IMR-90 (cell line): Measurements from ENCODE around the gene CGB7. TPM values are rescaled to one million over a fixed set of nuclear protein-coding genes. Genes with fewer than 3 reads are reported as not detected.
"Not testable (repeated sequence)": the region's sequence is repeated elsewhere in the genome, so short reads cannot be mapped to it uniquely, and the experiment has no call there.

Source experiments
- ATAC-seq: fragments of 200-7000 bp; cut with Tn5 transposase; 2 replicates; pipeline ENCODE4 v1.9.1; 2020; ENCODE audit warnings: low read depth, mild to moderate bottlenecking, moderate library complexity
- BruUV-seq: library from RNA; stranded (reverse); fragments of 400-500 nt; replicated peaks from 2 replicates; lab custom pipeline; 2021; lab: Mats Ljungman, UMichigan
- CTCF ChIA-PET: fragments of 300-600 bp; formaldehyde crosslinking; extraction: SDS; loops from one replicate; lab custom pipeline; 2021; ENCODE audit warnings: antibody characterized with exemption; lab: Yijun Ruan, JAX
- POLR2A ChIA-PET: fragments of 300-600 bp; sonication (Branson Sonifier 250); formaldehyde crosslinking; loops from one replicate; lab custom pipeline; 2022; ENCODE audit warnings: antibody characterized with exemption; ENCODE audit not compliant: unreplicated experiment; lab: Charles Lee
- DNase-seq: peaks from one replicate; pipeline ENCODE4 v3.0.0; 2013
- H2AFZ ChIP-seq: replicated peaks from 2 replicates; pipeline ENCODE3; 2013; ENCODE audit warnings: low read length, mild to moderate bottlenecking; ENCODE audit not compliant: poor library complexity
- H2AK5ac ChIP-seq: 2 replicates; pipeline ENCODE4 v1.6.1; 2013; ENCODE audit warnings: low read depth, low read length, inconsistent platforms
- H2AK9ac ChIP-seq: replicated peaks from 2 replicates; pipeline ENCODE3; 2013; ENCODE audit warnings: mild to moderate bottlenecking, low read depth, low read length, moderate library complexity; ENCODE audit not compliant: poor library complexity
- H2BK120ac ChIP-seq: 2 replicates; pipeline ENCODE4 v1.6.1; 2013; ENCODE audit warnings: low read depth, low read length, inconsistent platforms
- H2BK15ac ChIP-seq: 3 replicates; pipeline ENCODE4 v1.6.1; 2013; ENCODE audit warnings: low read depth, low read length, inconsistent platforms
- H2BK20ac ChIP-seq: 2 replicates; pipeline ENCODE4 v1.6.1; 2013; ENCODE audit warnings: low read depth, mild to moderate bottlenecking, inconsistent platforms, low read length, moderate library complexity
- H2BK5ac ChIP-seq: 2 replicates; pipeline ENCODE4 v1.6.1; 2013; ENCODE audit warnings: mild to moderate bottlenecking, low read depth, low read length, inconsistent platforms; ENCODE audit not compliant: poor library complexity, severe bottlenecking
- H3K14ac ChIP-seq: replicated peaks from 2 replicates; pipeline ENCODE4 v1.6.1; 2013; ENCODE audit warnings: low read depth, low read length, inconsistent platforms
- H3K18ac ChIP-seq: 2 replicates; pipeline ENCODE4 v1.6.1; 2013; ENCODE audit warnings: low read depth, low read length, control low read depth
- H3K23ac ChIP-seq: 2 replicates; pipeline ENCODE4 v1.6.1; 2013; ENCODE audit warnings: low read depth, low read length, inconsistent platforms
- H3K27ac ChIP-seq: 2 replicates; pipeline ENCODE4 v1.5.1; 2013; ENCODE audit warnings: mild to moderate bottlenecking, control low read depth, low read length; ENCODE audit not compliant: insufficient read depth
- H3K27me3 ChIP-seq: 2 replicates; pipeline ENCODE4 v1.6.1; 2013; ENCODE audit warnings: low read length; ENCODE audit not compliant: control insufficient read depth, insufficient read depth
- H3K36me3 ChIP-seq: 2 replicates; pipeline ENCODE4 v1.6.1; 2013; ENCODE audit warnings: low read length, mixed read lengths; ENCODE audit not compliant: control insufficient read depth, insufficient read depth
- H3K4ac ChIP-seq: 2 replicates; pipeline ENCODE4 v1.6.1; 2013; ENCODE audit warnings: low read depth, low read length, inconsistent platforms
- H3K4me1 ChIP-seq: 2 replicates; pipeline ENCODE4 v1.6.1; 2013; ENCODE audit warnings: low read length, mixed read lengths; ENCODE audit not compliant: control insufficient read depth, insufficient read depth
- H3K4me2 ChIP-seq: 2 replicates; pipeline ENCODE4 v1.6.1; 2013; ENCODE audit warnings: low read depth, mild to moderate bottlenecking, control low read depth, low read length, moderate library complexity
- H3K4me3 ChIP-seq: 2 replicates; pipeline ENCODE4 v1.5.1; 2013; ENCODE audit warnings: low read depth, mild to moderate bottlenecking, control low read depth, low read length, moderate library complexity; ENCODE audit not compliant: insufficient read depth
- H3K56ac ChIP-seq: 2 replicates; pipeline ENCODE4 v1.6.1; 2013; ENCODE audit warnings: low read length, inconsistent platforms; ENCODE audit not compliant: insufficient read depth; ENCODE audit errors: extremely low read depth
- H3K79me1 ChIP-seq, 2 experiments: 2 replicates each; pipeline ENCODE4 v1.6.1; 2013; ENCODE audit warnings: low read length in 2 of 2, inconsistent platforms in 1 of 2, low read depth in 1 of 2
- H3K9ac ChIP-seq: 2 replicates; pipeline ENCODE4 v1.6.1; 2013; ENCODE audit warnings: low read depth, low read length, control low read depth
- H3K9me1 ChIP-seq: 2 replicates; pipeline ENCODE4 v1.6.1; 2013; ENCODE audit warnings: low read length, inconsistent platforms; ENCODE audit not compliant: insufficient read depth
- H3K9me3 ChIP-seq: 2 replicates; pipeline ENCODE4 v1.6.1; 2013; ENCODE audit warnings: low read length; ENCODE audit not compliant: control insufficient read depth, insufficient read depth
- H4K20me1 ChIP-seq: 2 replicates; pipeline ENCODE4 v1.6.1; 2013; ENCODE audit warnings: low read length, inconsistent platforms; ENCODE audit not compliant: insufficient read depth
- H4K5ac ChIP-seq: 2 replicates; pipeline ENCODE4 v1.6.1; 2013; ENCODE audit warnings: mild to moderate bottlenecking, low read depth, low read length, control low read depth
- H4K8ac ChIP-seq, 2 experiments: 2 replicates each; pipeline ENCODE4 v1.6.1; 2013; ENCODE audit warnings: low read depth in 2 of 2, low read length in 2 of 2, control low read depth in 1 of 2, inconsistent platforms in 1 of 2
- H4K91ac ChIP-seq: 2 replicates; pipeline ENCODE4 v1.6.1; 2013; ENCODE audit warnings: low read depth, low read length, inconsistent platforms; ENCODE audit not compliant: insufficient read depth
- WGBS, 2 experiments: methylation state at CpG; one replicate each; pipeline versions ENCODE4 v1.1.5 to v1.1.7; 2013; ENCODE audit warnings: missing lambda C conversion rate in 2 of 2; ENCODE audit not compliant: insufficient read length in 1 of 2; ENCODE audit errors: extremely low coverage in 2 of 2; 5-methylcytosine and 5-hydroxymethylcytosine counted together
- dilution Hi-C: fragments of 300-500 bp; cut with HindIII; formaldehyde crosslinking; loops from one replicate; pipeline ENCODE4 v1.14.3; 2018; ENCODE audit warnings: low sequenced_read_pairs; ENCODE audit not compliant: unreplicated experiment
- in situ Hi-C: fragments of 300-500 bp; cut with MboI; formaldehyde crosslinking; loops from 3 replicates; pipeline ENCODE4 v1.14.3; 2019; ENCODE audit warnings: low sequenced_read_pairs, inconsistent platforms, mixed read lengths
- intact Hi-C: fragments of 100-400 bp; cut with micrococcal nuclease; formaldehyde crosslinking; loops from 2 replicates; pipeline ENCODE4 v1.10.0; 2022
- polyA plus RNA-seq, 3 experiments: library from polyadenylated mRNA; depleted of rRNA; stranded (reverse); fragments of >200 nt; gene quantifications; 2 replicates each; pipeline ENCODE4 v1.2.3, GENCODE V29; 2012; ENCODE audit warnings: low replicate concordance in 1 of 3
- total RNA-seq: library from RNA; depleted of rRNA; stranded (reverse); fragments of >200 nt; gene quantifications from 2 replicates; pipeline ENCODE4 v1.2.3, GENCODE V29; 2012

The CGB7 gene
- total and polyA plus RNA-seq, 2 of the 4 experiments (the other 2 are of a cell fraction), result 1.7 TPM; not detected in 1

- peak overlapping the region in 1 of 2 experiments; percentile 67; a peak in 1 of 4 replicates for H4K8ac ChIP-seq
- peak overlapping the region; percentile 72 for H2AFZ ChIP-seq
- H3K9me3 ChIP-seq, dilution Hi-C loops, POLR2A ChIA-PET, H3K18ac ChIP-seq, H2AK9ac ChIP-seq, H3K27me3 ChIP-seq, H4K20me1 ChIP-seq, H3K27ac ChIP-seq, DNase-seq, H2BK20ac ChIP-seq, H3K9me1 ChIP-seq, H2BK5ac ChIP-seq, H3K56ac ChIP-seq, intact Hi-C loops, H3K79me1 ChIP-seq, H3K4me1 ChIP-seq, in situ Hi-C loops, H4K5ac ChIP-seq, BruUV-seq, ATAC-seq: not testable (repeated sequence)
- H2AK5ac ChIP-seq, result peak overlapping the region; percentile 73
- peak overlapping the region; percentile 37; the same call in 1 of the 2 replicates for H4K91ac ChIP-seq
- peak overlapping the region; percentile 59; the same call in 1 of the 2 replicates for H3K23ac ChIP-seq
- H3K4ac ChIP-seq, result 0 out of 2 replicates have a peak overlapping the region, but pooled peaks have one; percentile 35
- 30% methylated on average over 16 of the region's 50 CpGs; no CpG with 5 or more reads in 1 of the 2 experiments for WGBS, 2 experiments
- peak overlapping the region; percentile 32; the same call in 1 of the 2 replicates for H3K4me3 ChIP-seq
- peak overlapping the region; percentile 13; the same call in 1 of the 3 replicates for H2BK15ac ChIP-seq
- H2BK120ac ChIP-seq, result 0 out of 2 replicates have a peak overlapping the region, but pooled peaks have one; percentile 64
- peaks cover 22% of the 10 kb centered on the region for H3K36me3 ChIP-seq
- H3K9ac ChIP-seq, result peak overlapping the region; percentile 34; the same call in 1 of the 2 replicates
- CTCF ChIA-PET, result interaction anchor here (0.6 to 1.6 kb wide), 5 partner anchors 19 to 119 kb away, joined by 3 to 5 read pairs (median 4); partner anchors contain the start of genes GYS1, NUCB1 and RUVBL2
- H3K14ac ChIP-seq, result peak overlapping the region; percentile 91
- H3K4me2 ChIP-seq, result peak overlapping the region; percentile 93
Measured at GRCh38 chr19:49018388-49019241, 38.9 kb downstream of the CGB7 start.
